Osteoblast (primary cell): ENCODE measurements around the gene GRB10. TPM values are rescaled to one million over a fixed set of nuclear protein-coding genes. Genes with fewer than 3 reads are reported as not detected.

Experiments used
- DNase-seq: peaks from one replicate; pipeline ENCODE4 v3.0.0; 2011; ENCODE audit warnings: low spot score, mixed read lengths; ENCODE audit not compliant: insufficient read length; ENCODE audit errors: missing footprints
- H2AFZ ChIP-seq: 2 replicates; pipeline ENCODE4 v1.6.0; 2011; ENCODE audit warnings: mild to moderate bottlenecking, low read length
- H3K27ac ChIP-seq: 2 replicates; pipeline ENCODE4 v1.5.1; 2011; ENCODE audit warnings: mild to moderate bottlenecking, low read depth, low read length, moderate library complexity
- H3K27me3 ChIP-seq: 2 replicates; pipeline ENCODE4 v1.6.0; 2012; ENCODE audit warnings: mild to moderate bottlenecking, control low read depth, inconsistent platforms, low read length, moderate library complexity; ENCODE audit not compliant: insufficient read depth
- H3K36me3 ChIP-seq: 2 replicates; pipeline ENCODE4 v1.5.1; 2011; ENCODE audit warnings: mild to moderate bottlenecking, low read length, control low read depth, moderate library complexity; ENCODE audit not compliant: insufficient read depth
- H3K4me1 ChIP-seq: 2 replicates; pipeline ENCODE4 v1.5.1; 2011; ENCODE audit warnings: mild to moderate bottlenecking, low read length, control low read depth, moderate library complexity; ENCODE audit not compliant: insufficient read depth
- H3K4me2 ChIP-seq: 2 replicates; pipeline ENCODE4 v1.6.0; 2011; ENCODE audit warnings: mild to moderate bottlenecking, low read length; ENCODE audit not compliant: insufficient read depth
- H3K4me3 ChIP-seq: fragments of 200-600 bp; sonication (generic); 3 replicates; pipeline ENCODE4 v1.5.1; 2012; ENCODE audit warnings: mild to moderate bottlenecking, low read length, inconsistent platforms; ENCODE audit not compliant: insufficient read depth
- H3K79me2 ChIP-seq: 2 replicates; pipeline ENCODE4 v1.6.0; 2012; ENCODE audit warnings: mild to moderate bottlenecking, low read length, control low read depth, inconsistent platforms; ENCODE audit not compliant: insufficient read depth
- H3K9me3 ChIP-seq: 2 replicates; pipeline ENCODE4 v1.5.1; 2011; ENCODE audit warnings: low read depth, low read length, control low read depth
- H4K20me1 ChIP-seq: 2 replicates; pipeline ENCODE4 v1.6.0; 2012; ENCODE audit warnings: mild to moderate bottlenecking, low read length, control low read depth; ENCODE audit not compliant: insufficient read depth
- total RNA-seq: library from RNA; depleted of rRNA; stranded (reverse); fragments of >200 nt; gene quantifications from 2 replicates; pipeline ENCODE4 v1.2.3, GENCODE V29; 2012
- TF ChIP-seq, protein P1 (sequence below): IDR thresholded peaks from 2 replicates; pipeline ENCODE4 v1.5.1; 2011; ENCODE audit warnings: mild to moderate bottlenecking, low read depth, low read length, moderate library complexity; ENCODE audit errors: extremely low read depth

Gene GRB10
- total RNA-seq, 1 donor = 62.6 TPM

DNA sequence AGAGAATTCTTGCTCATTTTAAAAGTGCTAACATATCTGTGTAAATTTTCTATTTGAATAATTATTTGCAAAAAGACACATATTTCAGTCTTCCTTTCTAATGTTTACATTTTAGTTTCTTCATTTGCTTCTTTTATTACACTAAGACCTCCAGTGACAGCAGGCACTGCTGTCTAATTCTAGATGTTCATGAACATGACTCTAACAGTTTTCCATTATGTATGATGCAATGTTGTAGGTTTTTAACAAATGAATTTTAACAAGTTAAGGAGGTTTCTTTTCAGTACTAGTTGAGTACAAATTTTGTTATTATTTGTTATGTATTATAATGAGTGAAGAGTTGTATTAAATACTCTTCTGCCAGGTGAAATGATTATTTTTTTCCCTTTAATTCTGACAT, 83.6 kb downstream of the GRB10 start:
- Histone ChIP-seq H3K79me2 (peaks cover 21% of the 10 kb centered on the region), H3K4me2 (no peak overlapping the region), H3K4me3 (no peak overlapping the region), H3K4me1 (no peaks in the 10 kb centered on the region), H3K27me3 (no peaks in the 10 kb centered on the region), H4K20me1 (peaks cover 9% of the 10 kb centered on the region), H3K36me3 (peaks cover 6% of the 10 kb centered on the region), H3K9me3 (no peaks in the 10 kb centered on the region), H2AFZ (no peak overlapping the region), H3K27ac (no peak overlapping the region)
- DNase-seq = no peak
- TF ChIP-seq, protein P1, sequence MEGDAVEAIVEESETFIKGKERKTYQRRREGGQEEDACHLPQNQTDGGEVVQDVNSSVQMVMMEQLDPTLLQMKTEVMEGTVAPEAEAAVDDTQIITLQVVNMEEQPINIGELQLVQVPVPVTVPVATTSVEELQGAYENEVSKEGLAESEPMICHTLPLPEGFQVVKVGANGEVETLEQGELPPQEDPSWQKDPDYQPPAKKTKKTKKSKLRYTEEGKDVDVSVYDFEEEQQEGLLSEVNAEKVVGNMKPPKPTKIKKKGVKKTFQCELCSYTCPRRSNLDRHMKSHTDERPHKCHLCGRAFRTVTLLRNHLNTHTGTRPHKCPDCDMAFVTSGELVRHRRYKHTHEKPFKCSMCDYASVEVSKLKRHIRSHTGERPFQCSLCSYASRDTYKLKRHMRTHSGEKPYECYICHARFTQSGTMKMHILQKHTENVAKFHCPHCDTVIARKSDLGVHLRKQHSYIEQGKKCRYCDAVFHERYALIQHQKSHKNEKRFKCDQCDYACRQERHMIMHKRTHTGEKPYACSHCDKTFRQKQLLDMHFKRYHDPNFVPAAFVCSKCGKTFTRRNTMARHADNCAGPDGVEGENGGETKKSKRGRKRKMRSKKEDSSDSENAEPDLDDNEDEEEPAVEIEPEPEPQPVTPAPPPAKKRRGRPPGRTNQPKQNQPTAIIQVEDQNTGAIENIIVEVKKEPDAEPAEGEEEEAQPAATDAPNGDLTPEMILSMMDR = no peak

DNA sequence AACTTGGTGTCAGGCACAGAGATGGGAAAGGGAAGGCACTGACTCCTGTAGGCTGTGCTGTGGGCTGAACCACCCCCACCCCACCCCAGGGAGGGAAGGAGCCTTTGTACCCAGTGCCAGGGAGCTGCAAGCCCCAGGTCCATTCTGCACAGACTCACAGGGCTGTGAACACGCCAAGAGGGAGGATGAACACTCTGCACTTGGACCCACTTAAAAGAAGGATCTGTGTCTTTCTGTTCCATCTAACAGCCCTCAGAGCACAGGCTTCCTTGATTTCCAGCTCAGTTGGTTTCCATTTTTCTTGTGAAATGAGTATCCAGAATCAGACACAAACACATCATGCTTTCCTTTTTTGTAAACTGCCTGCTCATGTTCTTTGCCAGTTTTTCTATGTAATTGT, 84.9 kb downstream of the GRB10 start:
- no peaks in the 10 kb centered on the region for H3K27me3 ChIP-seq
- no peaks in the 10 kb centered on the region for H3K9me3 ChIP-seq
- H2AFZ ChIP-seq = no peak overlapping the region
- H3K4me1 ChIP-seq = no peaks in the 10 kb centered on the region
- no peak overlapping the region for H3K27ac ChIP-seq
- H3K36me3 ChIP-seq = peaks cover 6% of the 10 kb centered on the region
- TF ChIP-seq, protein P1 = no peak
- no peak for DNase-seq
- no peak overlapping the region for H3K4me2 ChIP-seq
- peaks cover 16% of the 10 kb centered on the region for H3K79me2 ChIP-seq
- no peak overlapping the region for H3K4me3 ChIP-seq
- H4K20me1 ChIP-seq = peaks cover 6% of the 10 kb centered on the region

DNA sequence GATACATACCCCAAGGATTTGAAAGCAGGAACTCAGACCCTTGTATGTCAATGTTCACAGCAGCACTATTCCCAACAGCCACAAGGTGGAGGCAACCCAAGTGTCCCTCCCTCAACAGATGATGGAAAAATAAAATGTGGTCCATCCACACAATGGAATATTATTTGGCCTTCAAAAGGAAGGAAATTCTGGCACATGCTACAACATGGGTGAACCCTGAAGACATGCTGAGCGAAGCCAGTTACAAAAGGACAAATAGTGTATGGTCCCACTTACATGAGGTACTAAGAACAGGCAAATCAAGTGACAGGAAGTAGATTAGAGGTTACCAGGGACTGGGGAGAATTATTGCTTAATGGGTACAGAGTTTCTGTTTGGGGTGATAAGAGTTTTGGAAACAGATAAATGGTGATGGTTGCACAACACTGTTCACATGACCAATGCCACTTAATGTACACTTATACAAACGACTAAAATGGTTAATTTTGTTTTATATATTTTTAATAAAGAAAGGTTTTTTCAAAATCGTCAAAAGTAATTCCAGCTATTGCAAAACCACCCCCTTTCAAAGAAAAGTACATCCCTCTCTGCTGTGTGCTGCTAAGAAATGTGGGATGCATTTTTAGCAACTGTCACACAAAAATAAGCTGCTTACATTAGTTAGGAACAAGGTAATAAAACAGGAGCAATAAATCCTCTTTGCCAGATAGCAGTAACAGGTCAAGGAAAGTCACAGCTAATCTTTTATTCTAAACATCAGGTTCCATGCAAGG, 85.7 kb downstream of the GRB10 start:
- Histone ChIP-seq H4K20me1 (peaks cover 5% of the 10 kb centered on the region), H3K9me3 (no peaks in the 10 kb centered on the region), H3K27me3 (no peaks in the 10 kb centered on the region), H3K27ac (no peak overlapping the region), H3K4me3 (no peak overlapping the region), H3K36me3 (peaks cover 3% of the 10 kb centered on the region), H3K79me2 (peaks cover 16% of the 10 kb centered on the region), H2AFZ (no peak overlapping the region), H3K4me2 (no peak overlapping the region), H3K4me1 (no peaks in the 10 kb centered on the region)
- TF ChIP-seq, protein P1 = peak; percentile 55
- no peak for DNase-seq

DNA sequence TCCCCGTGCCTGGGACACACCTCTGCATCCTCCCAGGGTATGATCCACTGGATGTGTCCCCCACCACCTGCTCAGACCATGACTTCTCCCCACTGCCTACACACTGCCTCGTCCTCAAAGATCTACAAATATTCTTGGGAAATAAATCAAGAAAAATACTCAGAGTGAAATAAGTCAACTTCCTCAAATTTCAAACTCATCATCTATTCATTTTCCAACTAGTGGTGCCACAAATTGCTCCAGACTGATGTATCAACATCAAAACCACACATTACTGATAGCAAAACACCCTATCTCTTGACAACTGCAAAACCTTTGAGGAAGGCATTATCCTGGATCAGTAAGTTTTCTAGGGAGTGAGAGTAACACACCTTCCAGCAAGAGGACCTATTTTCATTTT, 87.7 kb downstream of the GRB10 start:
- TF ChIP-seq, protein P1 = no peak
- Histone ChIP-seq H3K4me3 (no peak overlapping the region), H3K4me1 (no peaks in the 10 kb centered on the region), H3K4me2 (no peak overlapping the region), H3K9me3 (no peaks in the 10 kb centered on the region), H3K79me2 (peaks cover 19% of the 10 kb centered on the region), H3K36me3 (no peaks in the 10 kb centered on the region), H3K27me3 (no peaks in the 10 kb centered on the region), H4K20me1 (peaks cover 3% of the 10 kb centered on the region), H3K27ac (no peak overlapping the region), H2AFZ (no peak overlapping the region)
- DNase-seq = no peak
